Body of pancreas (tissue), 4 donors: ENCODE data around the gene CDKN1C. TPM values are rescaled to one million over a fixed set of nuclear protein-coding genes. Genes with fewer than 3 reads are reported as not detected.

ENCODE experiments used
- ATAC-seq: fragments of 150-250 bp; one replicate; pipeline ENCODE4 v1.9.1; 2016
- DNase-seq, 4 donors: peaks; one replicate each; pipeline ENCODE4 v3.0.0-alpha.2; 2019
- H3K27ac ChIP-seq, 4 donors: fragments of 200-600 bp; sonication (generic); 1 replicate in 3 of 4; 2 replicates in 1 of 4; pipeline versions ENCODE4 v1.5.1 to v1.6.1; 2016 to 2019; ENCODE audit warnings: mild to moderate bottlenecking in 1 of 4, mixed read lengths in 1 of 4, moderate library complexity in 1 of 4
- H3K27me3 ChIP-seq, 2 donors: fragments of 200-600 bp; sonication (generic); one replicate each; pipeline ENCODE4 v1.6.0; 2016; ENCODE audit warnings: mild to moderate bottlenecking in 1 of 2
- H3K36me3 ChIP-seq, 2 donors: fragments of 200-600 bp; sonication (generic); replicated peaks in 1 of 2; 2 replicates each; pipeline ENCODE4 v1.5.1; 2016; ENCODE audit warnings: low read depth in 2 of 2; ENCODE audit not compliant: insufficient read depth in 1 of 2
- H3K4me1 ChIP-seq: fragments of 200-600 bp; sonication (generic); one replicate; pipeline ENCODE4 v1.6.0; 2016
- H3K4me3 ChIP-seq, 2 donors: fragments of 200-600 bp; sonication (generic); 1 replicate in 1 of 2; 2 replicates in 1 of 2; pipeline ENCODE4 v1.5.1; 2016 to 2019
- H3K9me3 ChIP-seq, 3 donors: fragments of 200-600 bp; sonication (generic); 1 replicate in 2 of 3; 2 replicates in 1 of 3; pipeline ENCODE4 v1.5.1; 2016
- POLR2A ChIP-seq, 3 donors: fragments of 450-650 bp; IDR thresholded peaks; one replicate each; pipeline ENCODE4 v1.6.1; 2016; ENCODE audit warnings: antibody characterized with exemption in 3 of 3, mild to moderate bottlenecking in 2 of 3
- WGBS, 2 donors: methylation state at CpG; one replicate each; pipeline ENCODE4 v1.1.5; 2017; 5-methylcytosine and 5-hydroxymethylcytosine counted together
- intact Hi-C: fragments of 100-400 bp; cut with DNase I; formaldehyde crosslinking; loops from one replicate; pipeline ENCODE4 v1.15.1; 2023
- total RNA-seq, 2 donors: library from RNA; depleted of rRNA; stranded (reverse); fragments of >200 nt; gene quantifications; one replicate each; pipeline ENCODE4 v1.1.0, GENCODE V29; 2016
- TF ChIP-seq, protein P1 (sequence below), 7 experiments: fragments of 450-650 bp in 4 of 7; fragments of 200-600 bp in 3 of 7; sonication (generic) in 3 of 7; IDR thresholded peaks; one replicate each; pipeline ENCODE4 v1.5.1; 2016 to 2019; ENCODE audit warnings: antibody characterized with exemption in 7 of 7

Gene CDKN1C
- total RNA-seq, 2 donors from 2014 or later = 35.3 to 231 TPM

DNA sequence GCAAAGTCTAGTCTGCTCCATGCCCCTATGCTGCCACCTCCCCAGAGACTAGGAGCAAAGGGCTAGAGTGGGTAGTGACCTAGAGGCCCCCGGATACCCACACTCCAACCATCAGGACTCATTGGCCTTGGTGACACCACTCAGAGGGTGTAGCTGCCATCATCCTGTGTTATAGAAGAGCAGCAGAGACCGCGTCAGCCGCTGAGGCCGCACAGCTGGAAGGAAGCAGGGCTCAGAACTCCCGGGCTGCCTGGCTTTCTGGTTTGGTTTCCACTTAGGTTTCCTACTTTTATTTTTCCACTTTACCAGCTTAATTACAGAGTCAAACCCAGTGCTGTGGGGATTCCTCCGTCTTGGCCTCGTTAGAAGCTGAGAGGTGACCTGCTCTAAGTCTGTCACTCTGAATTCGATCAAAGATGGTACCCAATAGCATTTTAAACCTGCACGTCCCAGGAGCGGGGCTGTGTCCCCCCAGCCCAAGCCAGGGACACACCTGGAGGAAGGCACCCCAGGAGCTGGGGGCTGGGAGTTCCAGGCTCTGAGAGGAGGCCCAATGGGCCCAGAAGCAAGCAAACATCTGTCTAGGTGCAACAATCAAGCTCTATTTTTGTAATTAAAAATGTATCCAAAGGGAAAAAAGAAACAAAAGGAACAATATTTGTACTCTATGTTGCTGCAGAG is 2.1 kb upstream of the CDKN1C start:
- Histone ChIP-seq H3K36me3 (no peaks in the 10 kb centered on the region), H3K4me3 (no peak overlapping the region), H3K27me3 (no peaks in the 10 kb centered on the region), H3K27ac (peak overlapping the region in 3 of 4 donors; percentile 9 to 79 (median 9)), H3K4me1 (peaks cover 43% of the 10 kb centered on the region), H3K9me3 (no peaks in the 10 kb centered on the region)
- 64 to 77% methylated on average over 11 of the region's 11 CpGs for WGBS, 2 donors
- no peak for ATAC-seq
- peak in 1 of 4 donors; percentile 28 for DNase-seq
- TF ChIP-seq POLR2A (IDR thresholded peaks at IDR 0.05) = no peak
- TF ChIP-seq, protein P1, sequence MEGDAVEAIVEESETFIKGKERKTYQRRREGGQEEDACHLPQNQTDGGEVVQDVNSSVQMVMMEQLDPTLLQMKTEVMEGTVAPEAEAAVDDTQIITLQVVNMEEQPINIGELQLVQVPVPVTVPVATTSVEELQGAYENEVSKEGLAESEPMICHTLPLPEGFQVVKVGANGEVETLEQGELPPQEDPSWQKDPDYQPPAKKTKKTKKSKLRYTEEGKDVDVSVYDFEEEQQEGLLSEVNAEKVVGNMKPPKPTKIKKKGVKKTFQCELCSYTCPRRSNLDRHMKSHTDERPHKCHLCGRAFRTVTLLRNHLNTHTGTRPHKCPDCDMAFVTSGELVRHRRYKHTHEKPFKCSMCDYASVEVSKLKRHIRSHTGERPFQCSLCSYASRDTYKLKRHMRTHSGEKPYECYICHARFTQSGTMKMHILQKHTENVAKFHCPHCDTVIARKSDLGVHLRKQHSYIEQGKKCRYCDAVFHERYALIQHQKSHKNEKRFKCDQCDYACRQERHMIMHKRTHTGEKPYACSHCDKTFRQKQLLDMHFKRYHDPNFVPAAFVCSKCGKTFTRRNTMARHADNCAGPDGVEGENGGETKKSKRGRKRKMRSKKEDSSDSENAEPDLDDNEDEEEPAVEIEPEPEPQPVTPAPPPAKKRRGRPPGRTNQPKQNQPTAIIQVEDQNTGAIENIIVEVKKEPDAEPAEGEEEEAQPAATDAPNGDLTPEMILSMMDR (IDR thresholded peaks at IDR 0.05) = no peak
- intact Hi-C loops = no loop called here

DNA sequence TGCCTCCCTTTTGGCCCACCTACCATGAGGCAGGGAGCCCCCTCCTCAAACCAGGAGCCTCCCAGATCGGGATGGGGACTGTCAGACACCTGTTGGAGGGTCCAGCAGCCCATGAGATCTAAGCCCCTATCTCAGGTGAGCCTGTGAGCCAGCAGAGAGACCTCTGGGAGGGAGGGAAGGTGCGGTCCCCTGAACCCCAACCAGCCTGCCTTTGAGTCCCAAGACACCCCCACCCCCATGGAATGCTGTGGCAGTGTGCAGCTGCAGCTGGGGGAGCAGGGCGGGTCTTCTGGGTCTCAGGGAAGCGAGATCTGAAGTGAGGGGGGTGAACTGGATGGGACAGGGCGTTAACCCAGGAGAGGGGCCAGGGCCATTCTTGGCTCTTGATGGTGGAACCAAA is 1.4 kb upstream of the CDKN1C start:
- Histone ChIP-seq H3K4me3 (no peak overlapping the region), H3K27ac (peak overlapping the region in 3 of 4 donors; percentile 9 to 79 (median 15)), H3K4me1 (peaks cover 36% of the 10 kb centered on the region), H3K27me3 (no peaks in the 10 kb centered on the region), H3K9me3 (no peaks in the 10 kb centered on the region), H3K36me3 (no peaks in the 10 kb centered on the region)
- intact Hi-C loops = no loop called here
- ATAC-seq (no peak), DNase-seq (peak in 1 of 4 donors; percentile 15)
- 87 to 89% methylated on average over 5 of the region's 5 CpGs for WGBS, 2 donors
- TF ChIP-seq, protein P1 (IDR thresholded peaks at IDR 0.05) = no peak
- TF ChIP-seq POLR2A (IDR thresholded peaks at IDR 0.05) = no peak

DNA sequence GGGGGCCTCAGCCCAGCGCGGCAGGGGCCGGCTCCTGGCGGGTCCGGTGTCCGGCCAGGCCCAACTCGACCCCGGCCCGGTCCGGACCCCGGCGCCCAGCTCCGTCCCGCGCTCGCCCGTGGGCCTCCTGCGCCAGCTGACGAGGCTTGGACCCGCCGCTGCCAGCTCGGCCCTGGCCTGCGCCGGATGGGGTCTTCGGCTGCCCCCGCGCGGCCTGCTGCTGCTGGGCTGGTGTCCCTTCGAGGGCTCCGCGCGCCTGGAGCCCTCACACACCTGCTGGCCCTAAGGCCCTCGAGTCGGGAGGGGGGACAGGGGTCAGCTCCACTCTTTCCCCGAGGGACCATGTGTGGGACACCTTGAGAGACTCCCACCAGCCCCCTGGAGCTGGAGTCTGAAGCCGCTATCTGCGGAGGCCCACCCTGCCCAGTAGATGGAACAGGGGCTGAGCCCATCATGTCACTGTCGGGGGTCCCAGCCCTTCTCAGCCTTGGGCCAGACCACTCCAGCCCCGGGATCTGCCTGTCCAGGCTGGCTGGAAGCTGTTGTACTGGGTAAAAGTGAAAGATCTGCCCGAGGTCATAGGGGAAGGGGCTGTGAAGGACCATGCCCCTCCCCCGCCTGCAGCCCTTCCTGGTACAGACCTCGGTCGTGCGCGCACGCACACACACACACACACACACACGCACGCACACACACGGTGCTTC is 768 bp upstream of the CDKN1C start:
- TF ChIP-seq, protein P1 (IDR thresholded peaks at IDR 0.05) = peak in 1 of 7 experiments; percentile 11
- no peak for TF ChIP-seq POLR2A (IDR thresholded peaks at IDR 0.05)
- 27% methylated on average over 49 of the region's 49 CpGs; no CpG with 5 or more reads in 1 of the 2 donors for WGBS, 2 donors
- H3K27ac ChIP-seq = peak overlapping the region; percentile 2 to 79 (median 60)
- DNase-seq (peak in 2 of 4 donors; percentile 39 to 45), ATAC-seq (no peak)
- no peak overlapping the region for H3K4me3 ChIP-seq
- H3K4me1 ChIP-seq = peaks cover 30% of the 10 kb centered on the region
- no peaks in the 10 kb centered on the region for H3K36me3 ChIP-seq
- no peaks in the 10 kb centered on the region for H3K9me3 ChIP-seq
- intact Hi-C loops = no loop called here
- no peaks in the 10 kb centered on the region for H3K27me3 ChIP-seq

DNA sequence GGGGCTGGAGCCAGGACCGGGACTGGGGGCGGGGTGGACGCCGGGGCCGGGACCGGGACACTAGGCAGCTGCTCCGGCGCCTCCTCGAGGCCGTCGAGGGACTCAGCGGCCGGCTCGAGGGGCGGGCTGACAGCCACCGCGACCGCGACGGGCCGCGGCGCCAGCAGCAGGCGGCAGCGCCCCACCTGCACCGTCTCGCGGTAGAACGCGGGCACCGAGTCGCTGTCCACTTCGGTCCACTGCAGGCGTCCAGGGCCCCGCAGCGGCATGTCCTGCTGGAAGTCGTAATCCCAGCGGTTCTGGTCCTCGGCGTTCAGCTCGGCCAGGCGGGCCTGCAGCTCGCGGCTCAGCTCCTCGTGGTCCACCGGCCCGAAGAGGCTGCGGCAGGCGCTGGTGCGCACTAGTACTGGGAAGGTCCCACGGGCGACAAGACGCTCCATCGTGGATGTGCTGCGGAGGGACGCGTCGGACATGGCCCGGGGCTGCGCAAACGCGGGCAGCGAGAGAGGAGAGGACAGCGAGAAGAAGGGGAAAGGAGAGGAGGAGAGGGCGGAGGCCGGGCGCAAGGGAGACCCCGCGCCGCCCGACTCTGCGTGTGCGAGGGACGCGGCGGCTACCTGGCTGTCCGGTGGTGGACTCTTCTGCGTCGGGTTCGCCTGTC is 428 bp downstream of the CDKN1C start:
- Histone ChIP-seq H3K4me1 (peaks cover 18% of the 10 kb centered on the region), H3K36me3 (no peaks in the 10 kb centered on the region), H3K27me3 (no peaks in the 10 kb centered on the region), H3K4me3 (peak overlapping the region; percentile 41 to 86), H3K9me3 (no peaks in the 10 kb centered on the region), H3K27ac (peak overlapping the region; percentile 50 to 71 (median 62))
- intact Hi-C loops = no loop called here
- peak; percentile 33 for ATAC-seq
- no peak for TF ChIP-seq POLR2A (IDR thresholded peaks at IDR 0.05)
- TF ChIP-seq, protein P1 (IDR thresholded peaks at IDR 0.05) = peak in 5 of 7 experiments; percentile 6 to 51 (median 10)
- peak; percentile 54 to 75 (median 63) for DNase-seq
- WGBS, 2 donors = 0 to 1% methylated on average over 25 to 70 of the region's 80 CpGs
